ENCODE measurements around the gene SNRPA. TPM values are rescaled to one million over a fixed set of nuclear protein-coding genes. Genes with fewer than 3 reads are reported as not detected.

Gene SNRPA
- total RNA-seq, 1 donor from 2014 or later: 112 TPM

- Histone ChIP-seq H4K20me1 (ENCODE audit: low read depth) (no peaks in the 10 kb centered on the region), H3K9ac (no peak overlapping the region), H3K79me2 (ENCODE audit: low read depth) (no peaks in the 10 kb centered on the region), H3K36me3 (no peaks in the 10 kb centered on the region), H3K9me3 (ENCODE audit: low read depth) (no peaks in the 10 kb centered on the region), H3K27ac (no peak overlapping the region), H3K4me1 (no peaks in the 10 kb centered on the region), H3K4me2 (no peak overlapping the region), H3F3A (ENCODE audit: low read depth) (no peaks in the 10 kb centered on the region), H3K27me3 (no peaks in the 10 kb centered on the region), H2AFZ (replicated peaks) (no peak overlapping the region), H3K4me3 (no peak overlapping the region)
- no peak for DNase-seq (ENCODE audit: low spot score)
- Mint-ChIP-seq H3K27ac (peak overlapping the region; percentile 95), H3K4me3 (peak overlapping the region; percentile 64), H3K4me1 (peaks cover 33% of the 10 kb centered on the region), H3K27me3 (ENCODE audit: insufficient read depth, low read depth) (peaks cover 5% of the 10 kb centered on the region), H3K36me3 (peaks cover 4% of the 10 kb centered on the region), H3K9me3 (no peaks in the 10 kb centered on the region)
- TF ChIP-seq CTCF (IDR thresholded peaks at IDR 0.05) (no peak), EZH2phosphoT487 (IDR thresholded peaks at IDR 0.05) (no peak), EZH2 (IDR thresholded peaks at IDR 0.05) (no peak)
These were observed 40.3 kb downstream of the SNRPA start for GRCh38 chr19:40791349-40791748.

GRCh38 chr19:40791996-40792395 lies 41.0 kb downstream of the SNRPA start:
- peaks cover 31% of the 10 kb centered on the region for H3K4me1 Mint-ChIP-seq
- peaks cover 4% of the 10 kb centered on the region for H3K36me3 Mint-ChIP-seq
- no peaks in the 10 kb centered on the region for H3K9me3 ChIP-seq (ENCODE audit: low read depth)
- no peaks in the 10 kb centered on the region for H4K20me1 ChIP-seq (ENCODE audit: low read depth)
- no peak overlapping the region for H3K4me3 ChIP-seq
- no peak overlapping the region for H2AFZ ChIP-seq (replicated peaks)
- no peak overlapping the region for H3K4me3 Mint-ChIP-seq
- H3K27me3 ChIP-seq: no peaks in the 10 kb centered on the region
- H3K79me2 ChIP-seq (ENCODE audit: low read depth): no peaks in the 10 kb centered on the region
- H3K27ac Mint-ChIP-seq: peak overlapping the region; percentile 62
- no peak overlapping the region for H3K4me2 ChIP-seq
- H3K9ac ChIP-seq: no peak overlapping the region
- H3K36me3 ChIP-seq: no peaks in the 10 kb centered on the region
- TF ChIP-seq CTCF (IDR thresholded peaks at IDR 0.05) (no peak), EZH2 (IDR thresholded peaks at IDR 0.05) (no peak), EZH2phosphoT487 (IDR thresholded peaks at IDR 0.05) (no peak)
- H3K4me1 ChIP-seq: no peaks in the 10 kb centered on the region
- no peaks in the 10 kb centered on the region for H3K9me3 Mint-ChIP-seq
- no peaks in the 10 kb centered on the region for H3F3A ChIP-seq (ENCODE audit: low read depth)
- peaks cover 5% of the 10 kb centered on the region for H3K27me3 Mint-ChIP-seq (ENCODE audit: insufficient read depth, low read depth)
- H3K27ac ChIP-seq: no peak overlapping the region
- no peak for DNase-seq (ENCODE audit: low spot score)

GRCh38 chr19:40797166-40797962 lies 46.4 kb downstream of the SNRPA start:
- Histone ChIP-seq H3K4me2 (peak overlapping the region; percentile 69), H3K27me3 (no peaks in the 10 kb centered on the region), H3K36me3 (no peaks in the 10 kb centered on the region), H3K9ac (no peak overlapping the region), H4K20me1 (ENCODE audit: low read depth) (peaks cover 30% of the 10 kb centered on the region), H2AFZ (replicated peaks) (no peak overlapping the region), H3K4me3 (no peak overlapping the region), H3F3A (ENCODE audit: low read depth) (peaks cover 15% of the 10 kb centered on the region), H3K4me1 (peaks cover 17% of the 10 kb centered on the region), H3K79me2 (ENCODE audit: low read depth) (peaks cover 32% of the 10 kb centered on the region), H3K9me3 (ENCODE audit: low read depth) (no peaks in the 10 kb centered on the region), H3K27ac (no peak overlapping the region)
- TF ChIP-seq CTCF (IDR thresholded peaks at IDR 0.05) (no peak), EZH2phosphoT487 (IDR thresholded peaks at IDR 0.05) (no peak), EZH2 (IDR thresholded peaks at IDR 0.05) (no peak)
- Mint-ChIP-seq H3K27ac (no peak overlapping the region), H3K27me3 (ENCODE audit: insufficient read depth, low read depth) (peaks cover 9% of the 10 kb centered on the region), H3K9me3 (no peaks in the 10 kb centered on the region), H3K4me1 (peaks cover 36% of the 10 kb centered on the region), H3K36me3 (peaks cover 2% of the 10 kb centered on the region), H3K4me3 (peak overlapping the region; percentile 90)
- DNase-seq (ENCODE audit: low spot score): no peak
